GM21526 (cell line): ENCODE data around the gene ARHGAP6.
"Not testable (repeated sequence)": the region's sequence is repeated elsewhere in the genome, so short reads cannot be mapped to it uniquely, and the experiment has no call there.

Experiments
- ATAC-seq: cut with Tn5 transposase; IDR thresholded peaks from one replicate; pipeline ENCODE4 v1.9.1; 2021; ENCODE audit warnings: moderate library complexity; ENCODE audit not compliant: unreplicated experiment, low FRiP score

The ARHGAP6 gene

DNA sequence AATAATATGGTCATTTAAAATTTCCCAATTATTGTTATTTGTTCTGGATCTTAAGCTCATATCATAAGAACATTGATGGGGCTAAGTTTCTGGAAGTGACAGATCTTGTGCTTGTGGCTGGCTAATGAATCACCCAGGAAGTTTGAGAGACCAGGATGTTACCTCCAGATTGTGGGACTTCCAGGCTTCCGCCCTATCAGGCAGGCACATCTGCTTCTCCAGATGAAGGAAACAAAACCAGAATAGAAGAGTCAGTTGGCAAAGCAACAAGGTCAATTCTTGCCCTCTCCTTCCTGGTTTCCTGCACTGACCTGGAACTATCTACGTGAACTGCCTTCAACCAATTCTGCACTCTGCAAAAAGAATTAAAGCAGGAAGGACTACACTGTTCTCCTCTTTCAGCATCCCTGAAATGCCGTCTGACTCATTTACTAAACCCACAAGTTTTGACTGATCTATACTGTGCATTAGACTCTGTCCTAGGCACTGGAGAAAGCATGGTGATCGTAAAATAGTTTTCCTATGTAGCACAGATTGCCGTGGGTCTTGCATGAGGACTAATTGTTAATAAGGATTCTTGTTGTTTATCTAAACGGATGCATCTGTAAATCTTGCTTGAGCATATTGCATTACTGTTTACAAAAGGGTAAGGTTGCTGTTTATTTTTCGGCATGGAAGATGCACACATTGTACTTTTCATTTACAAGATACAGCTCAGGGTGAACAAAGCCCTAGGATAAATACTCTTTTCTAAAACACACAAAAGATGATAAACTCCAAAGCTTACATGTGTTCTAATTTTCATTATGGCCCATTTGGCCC lies 297.9 kb downstream of the ARHGAP6 start:
- no peak for ATAC-seq

DNA sequence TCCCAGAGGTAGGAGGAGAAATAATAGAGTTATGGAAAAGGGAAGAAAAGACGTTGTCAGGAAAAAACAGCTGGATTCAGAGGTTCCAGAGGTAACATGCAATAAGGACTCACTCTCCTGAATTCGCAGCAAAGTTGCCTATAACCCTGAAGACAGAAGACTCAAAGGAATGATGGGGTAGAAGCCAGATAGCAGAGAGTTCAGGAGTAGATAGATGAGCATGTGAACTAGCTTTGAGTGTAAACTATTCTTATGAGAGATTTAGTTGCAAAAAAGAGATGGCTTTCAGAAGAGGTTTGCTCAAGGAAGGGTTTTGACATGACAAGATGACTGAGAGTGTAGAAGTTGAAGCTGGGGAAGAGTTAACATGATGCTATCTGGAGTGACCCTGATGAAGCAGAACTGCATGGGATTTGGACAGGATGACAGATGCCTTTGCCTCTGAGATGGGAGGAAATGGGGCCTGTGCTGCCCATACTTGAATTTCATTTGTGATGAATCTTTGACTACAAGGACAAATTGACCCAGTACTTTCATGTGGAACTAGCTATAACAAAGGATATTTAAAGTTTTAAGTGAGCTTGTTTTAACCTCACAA lies 298.6 kb downstream of the ARHGAP6 start:
- ATAC-seq = no peak

DNA sequence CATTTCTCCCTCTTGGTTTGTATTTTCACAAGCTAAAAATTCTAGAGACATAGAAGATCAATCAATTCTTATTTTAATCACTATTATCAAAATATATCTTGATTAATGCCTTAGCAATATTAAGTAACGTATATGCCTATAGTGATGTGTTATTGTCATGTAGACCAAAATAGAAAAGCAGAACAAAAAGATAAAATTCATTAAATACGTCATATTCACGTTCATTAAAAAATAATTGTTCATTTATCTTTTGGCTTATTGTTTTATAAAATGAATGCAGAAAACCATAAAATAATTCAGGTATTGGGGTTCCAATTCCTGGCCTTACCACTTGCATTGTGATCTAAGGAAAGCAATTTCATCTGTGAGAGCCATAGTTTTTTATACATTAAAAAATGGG lies 300.3 kb downstream of the ARHGAP6 start:
- ATAC-seq = no peak

DNA sequence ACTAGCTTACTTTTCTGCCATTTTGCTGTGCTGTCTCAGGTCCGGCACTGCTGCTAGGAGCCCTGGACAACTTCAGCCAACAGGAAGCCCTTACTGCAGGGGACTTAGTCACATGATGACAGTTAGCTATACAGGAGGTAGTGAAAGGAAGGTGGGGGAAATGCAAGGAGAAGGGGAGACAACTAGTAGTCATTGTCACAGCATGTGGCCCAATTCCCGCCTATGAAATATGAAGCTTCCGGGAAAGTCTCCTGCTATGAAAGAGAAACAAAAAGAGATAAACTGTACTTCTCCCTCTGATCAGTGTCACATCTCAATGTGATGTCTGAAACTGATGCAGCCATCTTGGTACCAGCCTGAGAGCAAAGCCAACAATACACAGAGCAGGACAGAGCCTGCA lies 300.9 kb downstream of the ARHGAP6 start:
- no peak for ATAC-seq

DNA sequence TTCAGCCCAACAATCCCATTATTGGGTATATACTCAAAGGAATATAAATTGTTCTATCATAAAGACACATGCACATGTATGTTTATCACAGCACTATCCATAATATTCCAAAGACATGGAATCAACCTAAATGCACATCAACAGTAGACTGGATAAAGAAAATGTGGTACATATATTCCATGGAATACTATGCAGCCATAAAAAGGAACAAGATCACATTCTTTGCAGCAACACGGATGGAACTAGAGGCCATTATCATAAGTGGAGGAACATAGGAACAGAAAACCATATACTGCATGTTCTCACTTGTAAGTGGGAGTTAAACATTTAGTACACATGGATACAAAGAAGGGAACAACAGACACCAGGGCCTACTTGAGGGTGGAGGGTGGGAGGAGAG lies 301.9 kb downstream of the ARHGAP6 start:
- not testable (repeated sequence) for ATAC-seq

DNA sequence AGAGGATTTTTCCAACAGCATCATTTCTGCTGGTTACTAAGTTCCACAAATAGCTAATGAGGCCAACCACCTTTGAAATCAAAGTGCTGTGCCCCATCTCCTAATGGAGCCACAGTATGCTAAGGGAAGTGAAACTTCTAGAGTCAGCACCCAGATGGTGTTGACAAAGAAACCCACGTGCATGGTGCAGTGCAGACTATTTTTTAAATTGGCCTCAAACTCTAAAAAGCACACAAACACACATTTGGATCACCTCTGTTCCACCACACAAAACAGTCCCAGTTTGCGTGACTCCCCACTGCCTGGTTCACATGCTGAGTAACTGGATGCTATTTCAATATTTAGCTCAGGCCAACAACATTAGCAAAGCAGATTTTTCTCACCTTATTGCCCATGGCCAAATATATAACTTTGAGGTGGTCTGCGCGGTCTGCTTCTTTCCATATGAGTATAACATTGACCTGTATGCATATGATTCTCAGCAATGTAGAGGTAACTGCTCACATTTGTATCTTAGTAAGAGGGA lies 302.6 kb downstream of the ARHGAP6 start:
- ATAC-seq = peak; percentile 99

DNA sequence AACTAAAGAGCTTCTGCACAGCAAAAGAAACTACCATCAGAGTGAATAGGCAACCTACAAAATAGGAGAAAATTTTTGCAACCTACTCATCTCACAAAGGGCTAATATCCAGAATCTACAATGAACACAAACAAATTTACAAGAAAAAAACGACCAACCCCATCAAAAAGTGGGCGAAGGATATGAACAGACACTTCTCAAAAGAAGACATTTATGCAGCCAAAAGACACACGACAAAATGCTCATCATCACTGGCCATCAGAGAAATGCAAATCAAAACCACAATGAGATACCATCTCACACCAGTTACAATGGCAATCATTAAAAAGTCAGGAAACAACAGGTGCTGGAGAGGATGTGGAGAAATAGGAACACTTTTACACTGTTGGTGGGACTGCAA lies 304.1 kb downstream of the ARHGAP6 start:
- ATAC-seq = not testable (repeated sequence)

DNA sequence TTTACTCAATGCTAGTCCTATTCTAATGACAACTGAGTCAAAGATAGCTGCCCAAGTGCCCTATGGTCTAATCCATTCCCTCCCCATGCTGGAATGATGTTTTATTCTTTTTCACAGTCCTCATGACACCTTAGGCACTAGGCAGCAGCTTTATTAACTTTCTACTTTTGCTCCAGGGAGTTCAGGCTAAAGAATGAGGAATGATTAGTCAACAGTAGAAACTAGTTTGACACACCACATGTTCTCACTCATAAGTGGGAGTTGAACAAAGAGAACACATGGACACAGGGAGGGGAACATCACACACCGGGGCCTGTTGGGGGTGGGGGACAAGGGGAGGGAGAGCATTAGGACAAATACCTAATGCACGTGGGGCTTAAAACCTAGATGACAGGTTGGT lies 309.8 kb downstream of the ARHGAP6 start:
- ATAC-seq = not testable (repeated sequence)

DNA sequence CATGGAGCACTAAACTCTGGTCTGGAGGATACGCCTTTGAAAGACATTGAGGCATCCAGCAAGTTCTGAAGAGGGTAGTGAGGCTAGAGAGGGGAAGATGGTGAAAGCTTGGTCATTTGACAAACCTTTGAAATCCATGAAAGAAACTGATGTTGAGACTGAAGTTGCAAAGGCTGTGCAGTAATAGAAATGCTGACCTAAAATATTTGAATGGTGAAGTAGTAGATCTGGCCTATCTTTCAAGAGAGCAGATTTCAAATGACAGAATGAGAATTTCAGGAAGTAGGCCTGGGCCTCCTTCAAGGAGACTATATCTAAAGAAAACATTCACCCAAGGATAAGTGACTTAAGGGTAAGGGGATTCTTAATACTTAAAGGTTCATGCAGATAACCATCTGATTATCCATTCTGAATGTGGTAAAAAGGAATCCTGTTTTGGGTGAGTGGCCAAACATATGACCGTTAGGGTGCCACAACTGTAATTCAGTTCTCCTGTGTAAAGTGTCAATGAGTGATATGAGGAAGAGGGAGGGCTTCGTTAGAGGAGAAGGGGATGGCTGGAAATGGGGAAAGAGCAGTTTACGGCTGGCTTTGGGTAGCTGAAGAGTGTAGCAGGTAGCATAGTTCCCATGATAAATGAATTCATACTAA lies 310.3 kb downstream of the ARHGAP6 start:
- ATAC-seq = no peak

DNA sequence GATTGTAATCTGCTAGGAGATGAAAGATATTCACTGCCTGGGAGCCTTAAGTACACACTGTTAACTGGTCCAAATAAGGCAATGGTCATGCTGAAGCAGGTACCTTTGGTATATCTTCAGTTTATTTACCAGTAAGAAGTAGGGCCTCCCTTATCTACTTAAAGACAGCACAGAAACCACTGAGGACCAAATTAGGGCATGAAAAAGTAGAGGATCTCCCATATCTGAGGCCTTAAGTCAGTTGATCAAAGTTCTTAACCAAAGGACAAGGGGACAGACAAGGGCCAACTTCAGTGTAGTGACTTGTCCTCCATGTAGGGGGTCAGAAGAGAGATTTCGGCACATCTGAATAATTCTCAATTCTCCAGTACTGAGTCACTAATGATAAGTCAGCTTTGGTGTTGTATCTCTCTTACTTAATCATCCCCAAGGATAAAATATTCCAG lies 313.4 kb downstream of the ARHGAP6 start:
- ATAC-seq = no peak

DNA sequence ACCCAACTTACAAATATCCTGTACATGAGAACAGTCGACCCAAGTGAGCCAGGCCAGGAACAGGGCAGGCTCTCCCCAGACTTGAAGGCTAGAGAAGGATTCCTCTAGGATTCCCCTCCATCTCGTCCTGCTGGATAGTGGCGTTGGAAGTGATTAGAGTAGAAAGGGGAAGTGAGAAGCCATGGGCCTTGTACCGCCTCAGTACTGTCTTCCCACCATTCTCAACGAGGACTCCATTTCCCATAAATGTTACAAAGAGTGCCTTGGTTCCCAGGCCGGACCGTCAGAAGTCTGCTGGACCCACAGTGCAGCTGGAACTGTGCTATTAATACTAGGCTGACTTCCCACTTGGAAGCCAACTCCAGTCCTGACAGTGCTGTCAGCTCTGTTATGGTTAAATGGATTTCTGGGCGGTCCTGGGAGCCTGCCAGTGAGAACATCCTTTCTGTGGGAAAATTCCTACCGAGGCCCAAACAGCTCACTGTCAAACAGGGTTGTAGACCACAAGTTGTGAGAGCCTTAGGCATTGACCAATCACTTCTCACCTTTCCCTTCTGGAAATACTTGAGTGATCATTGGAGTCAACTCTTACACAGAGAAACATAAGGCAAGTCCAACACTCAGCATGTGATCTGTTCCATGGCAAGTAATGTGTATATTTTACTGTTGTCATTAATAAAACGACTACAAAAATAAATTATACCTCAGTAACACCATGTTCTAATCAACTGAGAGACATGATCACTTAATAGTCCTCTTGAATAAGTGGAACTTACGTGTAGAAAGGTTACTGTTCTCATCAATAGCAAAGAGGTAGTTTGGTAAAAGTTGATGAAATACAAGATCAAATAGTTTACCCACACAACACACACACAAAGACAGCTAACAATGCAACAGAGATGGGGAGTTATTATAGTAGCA lies 314.1 kb downstream of the ARHGAP6 start:
- peak; percentile 34 for ATAC-seq

DNA sequence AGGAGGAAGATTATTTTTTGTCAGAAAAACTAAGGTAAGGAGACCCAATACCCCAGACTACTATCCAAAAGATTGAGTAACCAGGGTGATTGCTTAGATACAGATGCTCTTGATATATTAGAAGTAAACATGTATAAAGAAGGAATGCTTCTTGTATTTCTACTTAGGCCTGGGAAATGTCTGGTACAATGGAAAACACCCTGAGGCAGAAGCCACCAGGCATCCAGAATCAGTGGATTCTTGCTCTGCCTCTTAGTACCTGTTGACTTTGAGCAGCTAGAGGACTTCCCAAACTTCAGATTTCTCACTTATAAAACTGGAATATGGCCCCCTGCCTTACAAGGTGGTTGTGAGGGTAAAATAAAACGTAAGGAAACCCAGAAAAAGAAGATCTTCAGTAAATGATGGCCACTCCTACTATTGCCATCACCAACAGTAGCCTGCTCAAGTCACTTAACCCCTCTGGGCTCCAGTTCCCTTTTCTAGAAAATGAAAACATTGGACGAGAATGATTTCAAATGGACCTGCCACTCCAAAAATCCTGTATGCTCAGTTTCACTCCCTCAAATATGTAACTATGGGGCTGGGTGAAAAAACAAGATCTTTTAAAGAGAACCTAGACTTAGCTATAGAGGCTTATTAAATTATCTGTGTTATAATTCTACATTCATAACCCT lies 315.9 kb downstream of the ARHGAP6 start:
- ATAC-seq = no peak

DNA sequence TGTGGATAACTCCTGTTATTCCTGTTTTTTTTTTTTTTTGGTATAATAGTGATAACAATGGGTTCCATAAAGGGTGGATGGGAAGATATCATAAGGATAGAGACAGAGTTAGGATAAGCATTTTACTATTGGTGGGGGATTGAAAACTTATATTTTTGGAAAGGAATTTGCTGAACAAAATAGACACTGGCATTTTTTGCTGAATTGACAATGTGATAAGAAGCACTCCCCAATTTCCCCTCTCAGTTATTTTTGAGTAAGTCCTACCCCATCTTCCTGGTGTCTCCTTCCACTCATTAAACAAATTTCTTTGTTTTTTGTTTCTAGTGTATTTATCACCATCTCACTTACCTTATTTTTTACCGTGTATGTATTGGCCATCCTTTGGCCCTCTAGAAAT lies 316.7 kb downstream of the ARHGAP6 start:
- no peak for ATAC-seq

DNA sequence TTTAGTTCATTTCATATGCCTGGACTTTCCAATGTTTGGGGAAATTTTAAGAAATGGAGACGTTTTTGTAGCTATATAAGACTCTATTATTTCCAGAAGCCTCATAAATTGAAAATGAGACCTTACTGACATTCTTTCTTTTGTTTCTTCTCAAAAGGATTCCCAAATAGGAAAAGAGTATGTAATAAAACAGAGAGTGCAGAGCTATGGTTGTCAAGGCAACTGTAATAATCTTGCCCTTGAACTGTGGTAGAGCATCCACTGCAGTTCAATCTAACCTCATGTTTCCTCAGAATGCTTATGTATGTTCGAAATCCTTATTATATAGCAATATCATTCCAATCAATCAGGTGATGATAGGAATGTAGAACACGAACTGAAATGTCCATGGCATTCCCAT lies 318.4 kb downstream of the ARHGAP6 start:
- no peak for ATAC-seq

DNA sequence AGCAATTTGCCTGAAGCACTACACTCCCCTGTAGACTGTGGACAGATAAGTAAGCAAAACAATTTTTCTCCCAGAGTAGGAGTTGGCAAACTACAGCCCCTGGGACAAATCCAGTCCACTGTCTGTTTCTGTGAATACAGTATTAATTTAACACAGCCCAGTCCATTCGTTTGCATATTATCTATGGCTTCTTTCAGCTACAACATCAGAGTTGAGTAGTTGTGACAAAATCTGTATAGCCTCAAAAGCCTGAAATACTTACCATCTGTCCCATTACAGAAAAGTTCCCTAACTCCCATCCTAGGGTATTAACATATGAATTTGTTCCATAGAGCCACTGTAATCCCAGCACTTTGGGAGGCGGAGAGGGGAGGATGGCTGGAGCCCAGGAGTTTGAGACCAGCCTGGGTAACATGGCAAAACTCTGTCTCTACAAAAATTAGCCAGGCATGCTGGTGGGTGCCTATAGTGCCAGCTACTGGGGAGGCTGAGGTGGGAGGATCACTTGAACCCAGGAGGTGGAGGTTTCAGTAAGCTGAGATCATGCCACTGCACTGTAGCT lies 319.5 kb downstream of the ARHGAP6 start:
- ATAC-seq = no peak

DNA sequence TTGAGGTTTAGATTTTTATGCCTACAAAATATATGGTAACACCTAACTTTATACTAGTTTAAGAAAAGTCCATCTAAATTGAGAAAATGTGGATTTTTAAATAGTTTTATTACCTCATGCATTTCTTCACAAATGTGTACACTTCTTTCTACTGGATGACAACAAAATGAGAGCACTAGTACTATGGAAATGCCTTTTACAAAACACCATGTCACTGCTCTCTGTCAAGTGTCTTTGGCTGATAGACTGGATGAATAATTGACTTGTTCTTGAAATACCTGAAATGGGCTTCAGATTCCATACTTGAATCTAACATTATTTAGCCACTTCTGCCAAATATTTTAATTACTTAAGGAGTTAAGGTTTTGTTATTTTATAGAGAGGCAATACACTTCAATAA lies 323.0 kb downstream of the ARHGAP6 start:
- no peak for ATAC-seq

DNA sequence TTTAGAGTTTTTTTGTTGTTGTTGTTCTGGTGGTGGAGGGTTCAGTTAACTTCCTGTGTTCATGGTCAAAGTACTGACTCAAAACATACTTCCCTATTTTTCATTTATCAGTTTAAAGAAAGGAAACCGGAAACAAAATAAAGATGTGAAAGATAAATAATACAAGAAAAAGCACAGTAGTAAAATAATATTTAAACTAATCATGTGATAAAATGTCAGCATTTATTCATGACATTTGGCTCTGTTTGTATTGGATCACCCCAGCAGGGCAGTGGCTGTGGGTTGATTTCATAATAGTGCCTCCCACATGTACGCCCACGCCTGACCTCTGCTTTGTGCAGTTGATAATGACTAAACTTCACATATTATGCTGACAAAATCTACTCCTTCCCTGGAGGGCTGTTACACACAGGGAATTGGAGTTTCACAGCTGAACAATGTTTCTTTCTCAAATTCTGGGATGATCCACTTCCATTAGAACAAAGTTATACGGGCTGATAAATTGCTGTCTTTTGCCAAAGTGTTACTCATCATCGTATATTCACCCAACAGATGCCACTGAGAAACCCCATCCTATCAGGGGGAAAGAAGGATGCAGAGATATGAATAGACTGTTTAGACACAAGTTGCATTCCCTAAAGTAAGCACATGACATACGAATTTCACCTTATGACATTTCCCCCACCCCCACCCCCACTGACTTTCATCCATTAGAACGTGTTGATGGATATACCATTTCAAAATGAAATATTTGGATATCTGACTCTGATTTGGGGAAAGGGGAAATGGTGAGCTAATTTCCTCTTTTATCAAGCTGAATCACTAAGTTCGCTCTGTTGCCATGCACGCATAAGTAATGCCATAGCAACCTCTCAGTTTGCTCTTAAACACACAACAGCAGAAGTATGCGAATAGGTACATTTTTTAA lies 324.2 kb downstream of the ARHGAP6 start:
- ATAC-seq = peak; percentile 74

DNA sequence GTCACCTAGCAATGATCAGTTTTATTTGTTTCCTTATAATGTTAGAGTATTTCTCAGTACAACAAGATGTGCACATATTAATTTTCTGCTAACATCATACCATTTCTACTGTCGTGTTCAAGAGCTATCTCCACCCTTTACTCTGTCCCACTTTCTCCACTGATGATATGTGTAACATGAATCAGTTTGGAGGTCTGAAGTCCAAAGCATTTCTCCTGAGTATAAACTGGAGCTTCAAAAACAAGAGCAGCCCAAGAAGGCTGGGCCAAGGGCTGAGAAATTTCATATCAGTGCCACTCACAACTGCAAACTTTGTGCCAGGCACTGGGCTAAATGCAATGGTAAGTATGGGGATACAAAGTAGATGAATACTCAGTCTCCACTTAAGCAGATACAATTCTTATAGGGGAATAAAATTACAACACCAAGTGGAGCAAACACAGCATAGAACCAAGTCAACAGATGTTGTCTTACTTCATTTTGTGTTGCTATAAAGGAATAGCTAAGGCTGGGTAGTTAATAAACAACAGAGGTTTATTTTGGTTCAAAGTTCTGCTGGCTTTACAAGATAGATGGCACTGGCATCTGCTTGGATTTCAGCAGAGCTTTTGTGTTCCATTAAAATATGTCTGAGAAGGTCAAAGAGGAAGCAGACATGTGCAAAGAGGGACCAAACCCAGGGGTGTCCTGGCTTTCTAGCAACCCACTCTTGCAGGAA lies 328.3 kb downstream of the ARHGAP6 start:
- no peak for ATAC-seq
